WTC11 (cell line): ENCODE data around the gene ZNF407. TPM values are rescaled to one million over a fixed set of nuclear protein-coding genes. Genes with fewer than 3 reads are reported as not detected.

ENCODE experiments used
- ATAC-seq: fragments of 200-7000 bp; cut with Tn5 transposase; 2 replicates; pipeline ENCODE4 v1.10.0; 2021; ENCODE audit warnings: mild to moderate bottlenecking, moderate library complexity
- CTCF ChIA-PET: fragments of 300-600 bp; sonication (Branson Sonifier 250); formaldehyde crosslinking; loops from one replicate; lab custom pipeline; 2021; ENCODE audit warnings: antibody characterized with exemption; lab: Charles Lee
- POLR2A ChIA-PET: fragments of 350-600 bp; sonication (Branson Sonifier 250); formaldehyde crosslinking; loops from one replicate; lab custom pipeline; 2021; ENCODE audit warnings: antibody characterized with exemption; lab: Charles Lee
- DNase-seq: peaks from one replicate; pipeline ENCODE4 v3.0.0; 2021; ENCODE audit warnings: low spot score
- H3K27ac Mint-ChIP-seq: 2 replicates; pipeline ENCODE4 v1.8.0; 2021; ENCODE audit warnings: mixed read lengths
- H3K27me3 Mint-ChIP-seq: 2 replicates; pipeline ENCODE4 v1.8.0; 2021; ENCODE audit warnings: low read depth, mild to moderate bottlenecking, moderate library complexity, mixed read lengths
- H3K36me3 Mint-ChIP-seq: 2 replicates; pipeline ENCODE4 v1.8.0; 2021; ENCODE audit warnings: mixed read lengths
- H3K4me1 Mint-ChIP-seq: 2 replicates; pipeline ENCODE4 v1.8.0; 2022; ENCODE audit warnings: mixed read lengths
- H3K4me3 Mint-ChIP-seq: 2 replicates; pipeline ENCODE4 v1.8.0; 2021; ENCODE audit warnings: mild to moderate bottlenecking, moderate library complexity, mixed read lengths
- H3K9me3 Mint-ChIP-seq: 2 replicates; pipeline ENCODE4 v1.8.0; 2021; ENCODE audit warnings: mixed read lengths
- ATF1 ChIP-seq: sonication (generic); formaldehyde crosslinking; IDR thresholded peaks from 2 replicates; pipeline ENCODE4 v1.8.1; 2023; ENCODE audit warnings: mild to moderate bottlenecking, moderate library complexity, missing genetic modification reagents
- CBFB ChIP-seq: sonication (generic); formaldehyde crosslinking; IDR thresholded peaks from 2 replicates; pipeline ENCODE4 v1.8.1; 2022; ENCODE audit warnings: mild to moderate bottlenecking, low read depth, missing genetic modification reagents
- ELF4 ChIP-seq: sonication (generic); formaldehyde crosslinking; IDR thresholded peaks from 2 replicates; pipeline ENCODE4 v1.8.1; 2022; ENCODE audit warnings: low read depth, mild to moderate bottlenecking, moderate library complexity, missing genetic modification reagents
- EMX1 ChIP-seq: fragments of 250-450 bp; sonication (Bioruptor Pico); IDR thresholded peaks from 2 replicates; pipeline ENCODE4 v1.8.0; 2021; ENCODE audit warnings: mild to moderate bottlenecking
- ESRRA ChIP-seq: sonication (generic); formaldehyde crosslinking; IDR thresholded peaks from 2 replicates; pipeline ENCODE4 v1.8.1; 2022; ENCODE audit warnings: mild to moderate bottlenecking, missing genetic modification reagents, borderline replicate concordance
- FOXK1 ChIP-seq: sonication (generic); formaldehyde crosslinking; IDR thresholded peaks from 2 replicates; pipeline ENCODE4 v1.8.0; 2022; ENCODE audit warnings: mild to moderate bottlenecking, moderate library complexity, missing genetic modification reagents
- HMGA2 ChIP-seq: fragments of 250-450 bp; sonication (Bioruptor Pico); IDR thresholded peaks from 2 replicates; pipeline ENCODE4 v1.4.0; 2021; ENCODE audit warnings: mild to moderate bottlenecking, moderate library complexity
- MAX ChIP-seq: sonication (generic); formaldehyde crosslinking; IDR thresholded peaks from 2 replicates; pipeline ENCODE4 v1.8.0; 2022; ENCODE audit warnings: mild to moderate bottlenecking, missing genetic modification reagents
- NFATC4 ChIP-seq: fragments of 250-450 bp; sonication (Bioruptor Pico); IDR thresholded peaks from 2 replicates; pipeline ENCODE4 v1.9.0; 2021; ENCODE audit warnings: mild to moderate bottlenecking
- NR1H2 ChIP-seq: sonication (generic); formaldehyde crosslinking; IDR thresholded peaks from 2 replicates; pipeline ENCODE4 v1.9.0; 2021; ENCODE audit warnings: mild to moderate bottlenecking, moderate library complexity, missing genetic modification reagents
- PRRX2 ChIP-seq: fragments of 250-450 bp; sonication (Bioruptor Pico); IDR thresholded peaks from 2 replicates; pipeline ENCODE4 v1.8.0; 2021; ENCODE audit warnings: mild to moderate bottlenecking
- SOX15 ChIP-seq: fragments of 250-450 bp; sonication (Bioruptor Pico); IDR thresholded peaks from 2 replicates; pipeline ENCODE4 v1.9.0; 2021; ENCODE audit warnings: mild to moderate bottlenecking
- SP1 ChIP-seq: sonication (generic); formaldehyde crosslinking; conservative IDR thresholded peaks from 2 replicates; pipeline ENCODE4 v1.8.1; 2022; ENCODE audit warnings: missing genetic modification reagents
- TCF7 ChIP-seq: sonication (generic); formaldehyde crosslinking; IDR thresholded peaks from 2 replicates; pipeline ENCODE4 v1.8.0; 2022; ENCODE audit warnings: mild to moderate bottlenecking, low read depth, missing genetic modification reagents, moderate library complexity
- ZNF121 ChIP-seq: sonication (generic); formaldehyde crosslinking; IDR thresholded peaks from 2 replicates; pipeline ENCODE4 v1.8.0; 2023; ENCODE audit warnings: missing genetic modification reagents
- ZNF263 ChIP-seq: sonication (generic); formaldehyde crosslinking; IDR thresholded peaks from 2 replicates; pipeline ENCODE4 v1.8.1; 2022; ENCODE audit warnings: low read depth, mild to moderate bottlenecking, moderate library complexity, missing genetic modification reagents
- ZNF396 ChIP-seq: fragments of 250-450 bp; sonication (Bioruptor Pico); IDR thresholded peaks from 2 replicates; pipeline ENCODE4 v1.8.0; 2021; ENCODE audit warnings: mild to moderate bottlenecking, moderate library complexity, borderline replicate concordance
- ZNF416 ChIP-seq: fragments of 250-450 bp; sonication (Bioruptor Pico); IDR thresholded peaks from 2 replicates; pipeline ENCODE4 v1.9.0; 2021; ENCODE audit warnings: mild to moderate bottlenecking, inconsistent platforms
- ZNF423 ChIP-seq: fragments of 250-450 bp; sonication (Bioruptor Pico); IDR thresholded peaks from 2 replicates; pipeline ENCODE4 v2.1.2; 2022; ENCODE audit warnings: mild to moderate bottlenecking, moderate library complexity
- ZNF671 ChIP-seq: fragments of 250-450 bp; sonication (Bioruptor Pico); IDR thresholded peaks from 2 replicates; pipeline ENCODE4 v1.8.0; 2021; ENCODE audit warnings: mild to moderate bottlenecking
- ZSCAN18 ChIP-seq: fragments of 250-450 bp; sonication (Bioruptor Pico); IDR thresholded peaks from 2 replicates; pipeline ENCODE4 v2.1.2; 2022; ENCODE audit warnings: mild to moderate bottlenecking, moderate library complexity
- total RNA-seq: library from RNA; stranded (reverse); gene quantifications from 3 replicates; pipeline ENCODE4 v1.2.3, GENCODE V29; 2021
- TF ChIP-seq, protein P1 (sequence below): sonication (generic); formaldehyde crosslinking; IDR thresholded peaks from 2 replicates; pipeline ENCODE4 v1.8.1; 2022; ENCODE audit warnings: mild to moderate bottlenecking, moderate library complexity, missing genetic modification reagents
- TF ChIP-seq, protein P2 (sequence below): sonication (generic); formaldehyde crosslinking; IDR thresholded peaks from 2 replicates; pipeline ENCODE4 v1.8.1; 2023; ENCODE audit warnings: mild to moderate bottlenecking, missing genetic modification reagents, borderline replicate concordance
- TF ChIP-seq, protein P3 (sequence below): sonication (generic); formaldehyde crosslinking; IDR thresholded peaks from 2 replicates; pipeline ENCODE4 v1.8.1; 2022; ENCODE audit warnings: low read depth, missing genetic modification reagents, borderline replicate concordance

The ZNF407 gene
- total RNA-seq, 1 experiment from 2014 or later = 6.5 TPM

DNA sequence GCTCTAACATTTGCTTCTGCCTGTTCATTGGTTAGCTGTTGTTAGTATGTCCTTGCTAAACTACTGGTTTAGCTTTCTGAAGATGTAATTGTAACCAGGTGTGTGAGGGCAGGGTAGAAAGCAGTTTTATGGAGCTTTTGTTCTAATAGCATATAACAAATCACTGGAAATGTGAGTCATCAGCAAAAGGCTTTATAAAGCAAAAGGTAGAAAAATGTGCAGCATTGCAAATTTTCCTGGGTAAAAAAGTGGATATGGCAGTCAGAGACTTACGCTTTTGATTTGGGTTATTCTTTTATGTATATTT is 85.3 kb downstream of the ZNF407 start:
- TF ChIP-seq ZNF121 (no peak), ZNF423 (CRISPR knock-in tag) (no peak), TCF7 (CRISPR knock-in tag) (no peak), SP1 (CRISPR knock-in tag) (no peak), NFATC4 (no peak)
- TF ChIP-seq, protein P1, sequence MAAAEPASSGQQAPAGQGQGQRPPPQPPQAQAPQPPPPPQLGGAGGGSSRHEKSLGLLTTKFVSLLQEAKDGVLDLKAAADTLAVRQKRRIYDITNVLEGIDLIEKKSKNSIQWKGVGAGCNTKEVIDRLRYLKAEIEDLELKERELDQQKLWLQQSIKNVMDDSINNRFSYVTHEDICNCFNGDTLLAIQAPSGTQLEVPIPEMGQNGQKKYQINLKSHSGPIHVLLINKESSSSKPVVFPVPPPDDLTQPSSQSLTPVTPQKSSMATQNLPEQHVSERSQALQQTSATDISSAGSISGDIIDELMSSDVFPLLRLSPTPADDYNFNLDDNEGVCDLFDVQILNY = no peak
- TF ChIP-seq, protein P2, sequence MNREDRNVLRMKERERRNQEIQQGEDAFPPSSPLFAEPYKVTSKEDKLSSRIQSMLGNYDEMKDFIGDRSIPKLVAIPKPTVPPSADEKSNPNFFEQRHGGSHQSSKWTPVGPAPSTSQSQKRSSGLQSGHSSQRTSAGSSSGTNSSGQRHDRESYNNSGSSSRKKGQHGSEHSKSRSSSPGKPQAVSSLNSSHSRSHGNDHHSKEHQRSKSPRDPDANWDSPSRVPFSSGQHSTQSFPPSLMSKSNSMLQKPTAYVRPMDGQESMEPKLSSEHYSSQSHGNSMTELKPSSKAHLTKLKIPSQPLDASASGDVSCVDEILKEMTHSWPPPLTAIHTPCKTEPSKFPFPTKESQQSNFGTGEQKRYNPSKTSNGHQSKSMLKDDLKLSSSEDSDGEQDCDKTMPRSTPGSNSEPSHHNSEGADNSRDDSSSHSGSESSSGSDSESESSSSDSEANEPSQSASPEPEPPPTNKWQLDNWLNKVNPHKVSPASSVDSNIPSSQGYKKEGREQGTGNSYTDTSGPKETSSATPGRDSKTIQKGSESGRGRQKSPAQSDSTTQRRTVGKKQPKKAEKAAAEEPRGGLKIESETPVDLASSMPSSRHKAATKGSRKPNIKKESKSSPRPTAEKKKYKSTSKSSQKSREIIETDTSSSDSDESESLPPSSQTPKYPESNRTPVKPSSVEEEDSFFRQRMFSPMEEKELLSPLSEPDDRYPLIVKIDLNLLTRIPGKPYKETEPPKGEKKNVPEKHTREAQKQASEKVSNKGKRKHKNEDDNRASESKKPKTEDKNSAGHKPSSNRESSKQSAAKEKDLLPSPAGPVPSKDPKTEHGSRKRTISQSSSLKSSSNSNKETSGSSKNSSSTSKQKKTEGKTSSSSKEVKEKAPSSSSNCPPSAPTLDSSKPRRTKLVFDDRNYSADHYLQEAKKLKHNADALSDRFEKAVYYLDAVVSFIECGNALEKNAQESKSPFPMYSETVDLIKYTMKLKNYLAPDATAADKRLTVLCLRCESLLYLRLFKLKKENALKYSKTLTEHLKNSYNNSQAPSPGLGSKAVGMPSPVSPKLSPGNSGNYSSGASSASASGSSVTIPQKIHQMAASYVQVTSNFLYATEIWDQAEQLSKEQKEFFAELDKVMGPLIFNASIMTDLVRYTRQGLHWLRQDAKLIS = no peak
- TF ChIP-seq, protein P3, sequence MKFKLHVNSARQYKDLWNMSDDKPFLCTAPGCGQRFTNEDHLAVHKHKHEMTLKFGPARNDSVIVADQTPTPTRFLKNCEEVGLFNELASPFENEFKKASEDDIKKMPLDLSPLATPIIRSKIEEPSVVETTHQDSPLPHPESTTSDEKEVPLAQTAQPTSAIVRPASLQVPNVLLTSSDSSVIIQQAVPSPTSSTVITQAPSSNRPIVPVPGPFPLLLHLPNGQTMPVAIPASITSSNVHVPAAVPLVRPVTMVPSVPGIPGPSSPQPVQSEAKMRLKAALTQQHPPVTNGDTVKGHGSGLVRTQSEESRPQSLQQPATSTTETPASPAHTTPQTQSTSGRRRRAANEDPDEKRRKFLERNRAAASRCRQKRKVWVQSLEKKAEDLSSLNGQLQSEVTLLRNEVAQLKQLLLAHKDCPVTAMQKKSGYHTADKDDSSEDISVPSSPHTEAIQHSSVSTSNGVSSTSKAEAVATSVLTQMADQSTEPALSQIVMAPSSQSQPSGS (CRISPR knock-in tag) = no peak
- no peak overlapping the region for H3K4me3 Mint-ChIP-seq
- ChIA-PET POLR2A (no interaction called here), CTCF (no interaction called here)
- peaks cover 6% of the 10 kb centered on the region for H3K9me3 Mint-ChIP-seq
- ATAC-seq (no peak), DNase-seq (no peak)
- H3K4me1 Mint-ChIP-seq = no peaks in the 10 kb centered on the region
- H3K36me3 Mint-ChIP-seq = peaks cover 10% of the 10 kb centered on the region
- no peak overlapping the region for H3K27ac Mint-ChIP-seq
- no peaks in the 10 kb centered on the region for H3K27me3 Mint-ChIP-seq

GRCh38 chr18:74683573-74683972 is 85.9 kb downstream of the ZNF407 start:
- no peak for ATAC-seq
- Mint-ChIP-seq H3K9me3 (peaks cover under 1% of the 10 kb centered on the region; the same call in 1 of the 2 replicates), H3K27me3 (no peaks in the 10 kb centered on the region), H3K36me3 (peaks cover 4% of the 10 kb centered on the region; the same call in 1 of the 2 replicates), H3K27ac (no peak overlapping the region), H3K4me3 (no peak overlapping the region), H3K4me1 (no peaks in the 10 kb centered on the region)
- CTCF ChIA-PET = no interaction called here
- no peak for DNase-seq
- POLR2A ChIA-PET = no interaction called here
- TF ChIP-seq ATF1 (no peak), ZNF396 (no peak), ESRRA (no peak)

GRCh38 chr18:74689251-74689650 is 91.6 kb downstream of the ZNF407 start:
- Mint-ChIP-seq H3K4me3 (no peak overlapping the region), H3K9me3 (no peaks in the 10 kb centered on the region), H3K27me3 (no peaks in the 10 kb centered on the region), H3K4me1 (peaks cover 9% of the 10 kb centered on the region), H3K27ac (no peak overlapping the region), H3K36me3 (no peaks in the 10 kb centered on the region)
- TF ChIP-seq ZNF416 (CRISPR knock-in tag) (no peak), SOX15 (CRISPR knock-in tag) (no peak), HMGA2 (CRISPR knock-in tag) (no peak), CBFB (CRISPR knock-in tag) (no peak), ZNF263 (no peak), ZNF671 (CRISPR knock-in tag) (no peak), EMX1 (CRISPR knock-in tag) (no peak), ELF4 (CRISPR knock-in tag) (no peak), TCF7 (CRISPR knock-in tag) (no peak), ZSCAN18 (CRISPR knock-in tag) (no peak), PRRX2 (CRISPR knock-in tag) (no peak), NR1H2 (CRISPR knock-in tag) (no peak), MAX (CRISPR knock-in tag) (no peak), FOXK1 (CRISPR knock-in tag) (no peak)
- TF ChIP-seq, protein P3 (CRISPR knock-in tag) = no peak
- DNase-seq = no peak
- POLR2A ChIA-PET = no interaction called here
- CTCF ChIA-PET = no interaction called here
- no peak for ATAC-seq
